ENCODE data around the gene C1orf94.

C1orf94 gene

DNA sequence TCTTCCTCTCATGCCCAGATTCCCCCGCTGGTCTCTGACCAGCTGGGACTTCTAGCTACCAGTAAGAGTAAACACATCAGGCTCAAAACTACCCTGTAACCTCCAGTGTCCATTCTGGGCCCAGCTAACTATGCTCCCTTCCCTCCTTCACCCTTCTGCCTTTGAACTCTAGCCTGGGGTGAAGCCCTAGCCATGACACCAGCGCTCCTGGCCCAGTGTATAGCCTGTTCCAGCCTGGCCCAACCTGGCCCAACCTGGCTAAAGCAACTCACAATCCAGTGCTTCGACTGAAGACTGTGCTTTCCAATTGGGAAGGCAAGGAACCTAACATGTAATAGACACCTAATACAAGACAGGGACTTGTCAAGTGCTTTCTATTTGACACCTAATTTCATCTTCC lies 39.3 kb upstream of the C1orf94 start:
- Histone ChIP-seq H3K27ac (replicated peaks) (no peak overlapping the region), H3K27me3 (ENCODE audit: insufficient read depth, poor library complexity, severe bottlenecking) (no peaks in the 10 kb centered on the region), H3K4me3 (replicated peaks; ENCODE audit: insufficient read depth, low read length) (no peak overlapping the region)
- DNase-seq (ENCODE audit: low read depth in 1 of 2, low spot score in 1 of 2): no peak
- TF ChIP-seq, protein P1, sequence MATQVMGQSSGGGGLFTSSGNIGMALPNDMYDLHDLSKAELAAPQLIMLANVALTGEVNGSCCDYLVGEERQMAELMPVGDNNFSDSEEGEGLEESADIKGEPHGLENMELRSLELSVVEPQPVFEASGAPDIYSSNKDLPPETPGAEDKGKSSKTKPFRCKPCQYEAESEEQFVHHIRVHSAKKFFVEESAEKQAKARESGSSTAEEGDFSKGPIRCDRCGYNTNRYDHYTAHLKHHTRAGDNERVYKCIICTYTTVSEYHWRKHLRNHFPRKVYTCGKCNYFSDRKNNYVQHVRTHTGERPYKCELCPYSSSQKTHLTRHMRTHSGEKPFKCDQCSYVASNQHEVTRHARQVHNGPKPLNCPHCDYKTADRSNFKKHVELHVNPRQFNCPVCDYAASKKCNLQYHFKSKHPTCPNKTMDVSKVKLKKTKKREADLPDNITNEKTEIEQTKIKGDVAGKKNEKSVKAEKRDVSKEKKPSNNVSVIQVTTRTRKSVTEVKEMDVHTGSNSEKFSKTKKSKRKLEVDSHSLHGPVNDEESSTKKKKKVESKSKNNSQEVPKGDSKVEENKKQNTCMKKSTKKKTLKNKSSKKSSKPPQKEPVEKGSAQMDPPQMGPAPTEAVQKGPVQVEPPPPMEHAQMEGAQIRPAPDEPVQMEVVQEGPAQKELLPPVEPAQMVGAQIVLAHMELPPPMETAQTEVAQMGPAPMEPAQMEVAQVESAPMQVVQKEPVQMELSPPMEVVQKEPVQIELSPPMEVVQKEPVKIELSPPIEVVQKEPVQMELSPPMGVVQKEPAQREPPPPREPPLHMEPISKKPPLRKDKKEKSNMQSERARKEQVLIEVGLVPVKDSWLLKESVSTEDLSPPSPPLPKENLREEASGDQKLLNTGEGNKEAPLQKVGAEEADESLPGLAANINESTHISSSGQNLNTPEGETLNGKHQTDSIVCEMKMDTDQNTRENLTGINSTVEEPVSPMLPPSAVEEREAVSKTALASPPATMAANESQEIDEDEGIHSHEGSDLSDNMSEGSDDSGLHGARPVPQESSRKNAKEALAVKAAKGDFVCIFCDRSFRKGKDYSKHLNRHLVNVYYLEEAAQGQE (IDR thresholded peaks at IDR 0.05; ENCODE audit: insufficient replicate concordance, low read depth): no peak
- TF ChIP-seq, protein P2, sequence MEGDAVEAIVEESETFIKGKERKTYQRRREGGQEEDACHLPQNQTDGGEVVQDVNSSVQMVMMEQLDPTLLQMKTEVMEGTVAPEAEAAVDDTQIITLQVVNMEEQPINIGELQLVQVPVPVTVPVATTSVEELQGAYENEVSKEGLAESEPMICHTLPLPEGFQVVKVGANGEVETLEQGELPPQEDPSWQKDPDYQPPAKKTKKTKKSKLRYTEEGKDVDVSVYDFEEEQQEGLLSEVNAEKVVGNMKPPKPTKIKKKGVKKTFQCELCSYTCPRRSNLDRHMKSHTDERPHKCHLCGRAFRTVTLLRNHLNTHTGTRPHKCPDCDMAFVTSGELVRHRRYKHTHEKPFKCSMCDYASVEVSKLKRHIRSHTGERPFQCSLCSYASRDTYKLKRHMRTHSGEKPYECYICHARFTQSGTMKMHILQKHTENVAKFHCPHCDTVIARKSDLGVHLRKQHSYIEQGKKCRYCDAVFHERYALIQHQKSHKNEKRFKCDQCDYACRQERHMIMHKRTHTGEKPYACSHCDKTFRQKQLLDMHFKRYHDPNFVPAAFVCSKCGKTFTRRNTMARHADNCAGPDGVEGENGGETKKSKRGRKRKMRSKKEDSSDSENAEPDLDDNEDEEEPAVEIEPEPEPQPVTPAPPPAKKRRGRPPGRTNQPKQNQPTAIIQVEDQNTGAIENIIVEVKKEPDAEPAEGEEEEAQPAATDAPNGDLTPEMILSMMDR (IDR thresholded peaks at IDR 0.05; ENCODE audit: insufficient read depth, low read length): no peak
- no peak for TF ChIP-seq POLR2AphosphoS5 (IDR thresholded peaks at IDR 0.05; ENCODE audit: low read depth)
- no peak for TF ChIP-seq GABPA (IDR thresholded peaks at IDR 0.05; ENCODE audit: low read depth)
- TF ChIP-seq SPI1 (IDR thresholded peaks at IDR 0.05; ENCODE audit: borderline replicate concordance, low read depth): no peak

DNA sequence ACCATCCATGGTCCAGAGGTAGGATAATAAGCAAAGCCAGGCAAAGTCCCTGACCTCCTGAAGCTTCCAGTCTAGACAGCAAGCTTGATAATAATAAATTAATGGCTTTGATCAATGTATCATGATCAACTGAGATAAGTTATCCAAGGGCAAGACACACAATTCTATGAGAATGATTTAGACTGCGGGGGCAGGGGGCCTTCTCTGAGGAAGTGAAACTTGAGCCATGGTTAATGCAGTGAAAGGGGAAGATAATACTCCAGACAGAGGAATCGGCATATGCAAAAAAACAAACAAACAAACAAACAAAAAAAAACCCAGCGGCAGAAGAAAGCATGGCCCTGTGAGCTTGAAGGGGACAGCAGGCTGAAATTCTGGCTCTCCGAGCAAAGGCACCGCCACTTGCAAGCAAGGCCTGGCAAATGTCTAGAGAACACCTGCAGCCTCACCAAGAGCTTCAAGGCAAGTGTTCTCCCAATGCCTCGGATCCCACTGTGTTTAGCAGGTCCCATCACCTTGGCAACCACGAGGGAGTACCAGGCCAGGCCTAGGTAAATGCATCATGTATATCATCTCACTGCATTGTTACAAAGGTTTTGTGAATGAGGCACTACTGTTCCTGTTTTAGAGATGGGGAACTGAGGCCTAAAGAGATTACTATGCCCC lies 36.6 kb upstream of the C1orf94 start:
- no peaks in the 10 kb centered on the region for H3K27me3 ChIP-seq (ENCODE audit: insufficient read depth, poor library complexity, severe bottlenecking)
- TF ChIP-seq, protein P2 (IDR thresholded peaks at IDR 0.05; ENCODE audit: insufficient read depth, low read length): no peak
- no peak for TF ChIP-seq SPI1 (IDR thresholded peaks at IDR 0.05; ENCODE audit: borderline replicate concordance, low read depth)
- TF ChIP-seq GABPA (IDR thresholded peaks at IDR 0.05; ENCODE audit: low read depth): no peak
- TF ChIP-seq, protein P1 (IDR thresholded peaks at IDR 0.05; ENCODE audit: insufficient replicate concordance, low read depth): no peak
- TF ChIP-seq POLR2AphosphoS5 (IDR thresholded peaks at IDR 0.05; ENCODE audit: low read depth): no peak
- no peak overlapping the region for H3K4me3 ChIP-seq (replicated peaks; ENCODE audit: insufficient read depth, low read length)
- no peak for DNase-seq (ENCODE audit: low read depth in 1 of 2, low spot score in 1 of 2)
- no peak overlapping the region for H3K27ac ChIP-seq (replicated peaks)

DNA sequence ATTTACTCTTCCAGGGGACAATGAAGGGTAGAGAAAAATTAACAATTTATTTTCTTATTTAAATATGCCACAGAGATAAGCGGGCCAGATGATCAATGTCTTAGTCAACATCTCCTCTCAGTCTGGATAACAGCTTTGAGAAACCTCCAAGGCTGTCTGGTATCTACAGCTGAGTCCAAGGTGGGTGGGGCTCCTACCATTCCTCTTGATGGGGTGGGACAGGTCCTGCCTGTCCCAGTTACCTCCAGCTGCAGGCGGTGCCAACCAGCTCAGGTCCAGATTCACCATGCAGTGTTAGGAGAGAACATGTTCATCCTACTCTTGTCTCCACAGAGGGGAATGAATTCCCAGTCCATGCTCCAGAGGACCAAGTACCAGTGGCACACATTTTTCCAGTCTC lies 32.7 kb upstream of the C1orf94 start:
- no peaks in the 10 kb centered on the region for H3K27me3 ChIP-seq (ENCODE audit: insufficient read depth, poor library complexity, severe bottlenecking)
- DNase-seq (ENCODE audit: low read depth in 1 of 2, low spot score in 1 of 2): no peak
- H3K27ac ChIP-seq (replicated peaks): no peak overlapping the region
- no peak overlapping the region for H3K4me3 ChIP-seq (replicated peaks; ENCODE audit: insufficient read depth, low read length)
- TF ChIP-seq GABPA (IDR thresholded peaks at IDR 0.05; ENCODE audit: low read depth) (no peak), SPI1 (IDR thresholded peaks at IDR 0.05; ENCODE audit: borderline replicate concordance, low read depth) (no peak), POLR2AphosphoS5 (IDR thresholded peaks at IDR 0.05; ENCODE audit: low read depth) (no peak)
- TF ChIP-seq, protein P2 (IDR thresholded peaks at IDR 0.05; ENCODE audit: insufficient read depth, low read length): no peak
- TF ChIP-seq, protein P1 (IDR thresholded peaks at IDR 0.05; ENCODE audit: insufficient replicate concordance, low read depth): no peak

All from HL-60 (cell line).